ENCODE measurements around the gene SLC29A1. TPM values are rescaled to one million over a fixed set of nuclear protein-coding genes. Genes with fewer than 3 reads are reported as not detected.
A peak's percentile ranks its signal among the peaks of the same experiment; 100 is the strongest.

SLC29A1 gene
- total RNA-seq, 1 donor from 2014 or later: 221 TPM

- Mint-ChIP-seq H3K36me3 (ENCODE audit: low read depth) (peaks cover 25% of the 10 kb centered on the region), H3K4me3 (ENCODE audit: unreplicated experiment) (no peak overlapping the region), H3K9me3 (ENCODE audit: low read depth) (no peaks in the 10 kb centered on the region), H3K4me1 (ENCODE audit: low read depth) (peaks cover 74% of the 10 kb centered on the region), H3K27me3 (ENCODE audit: low read depth) (no peaks in the 10 kb centered on the region), H3K27ac (ENCODE audit: unreplicated experiment) (peak overlapping the region; percentile 96)
- no peak for TF ChIP-seq CTCF (IDR thresholded peaks at IDR 0.05)
- DNase-seq (ENCODE audit: low spot score): peak; percentile 69
Measured at GRCh38 chr6:44232676-44233566, 9.5 kb downstream of the SLC29A1 start.

GRCh38 chr6:44233567-44234100 lies 10.2 kb downstream of the SLC29A1 start:
- Mint-ChIP-seq H3K9me3 (ENCODE audit: low read depth) (no peaks in the 10 kb centered on the region), H3K36me3 (ENCODE audit: low read depth) (peaks cover 25% of the 10 kb centered on the region), H3K4me3 (ENCODE audit: unreplicated experiment) (no peak overlapping the region), H3K27ac (ENCODE audit: unreplicated experiment) (peak overlapping the region; percentile 96), H3K4me1 (ENCODE audit: low read depth) (peaks cover 74% of the 10 kb centered on the region), H3K27me3 (ENCODE audit: low read depth) (no peaks in the 10 kb centered on the region)
- no peak for TF ChIP-seq CTCF (IDR thresholded peaks at IDR 0.05)
- peak; percentile 68 for DNase-seq (ENCODE audit: low spot score)

GRCh38 chr6:44234101-44235025 lies 11.0 kb downstream of the SLC29A1 start:
- peak; percentile 78 for TF ChIP-seq CTCF (IDR thresholded peaks at IDR 0.05)
- H3K36me3 Mint-ChIP-seq (ENCODE audit: low read depth): peaks cover 22% of the 10 kb centered on the region
- H3K27me3 Mint-ChIP-seq (ENCODE audit: low read depth): no peaks in the 10 kb centered on the region
- DNase-seq (ENCODE audit: low spot score): peak; percentile 81
- peaks cover 69% of the 10 kb centered on the region for H3K4me1 Mint-ChIP-seq (ENCODE audit: low read depth)
- H3K27ac Mint-ChIP-seq (ENCODE audit: unreplicated experiment): peak overlapping the region; percentile 96
- no peaks in the 10 kb centered on the region for H3K9me3 Mint-ChIP-seq (ENCODE audit: low read depth)
- no peak overlapping the region for H3K4me3 Mint-ChIP-seq (ENCODE audit: unreplicated experiment)

GRCh38 chr6:44235269-44235668 lies 11.9 kb downstream of the SLC29A1 start:
- no peak overlapping the region for H3K4me3 Mint-ChIP-seq (ENCODE audit: unreplicated experiment)
- DNase-seq (ENCODE audit: low spot score): peak; percentile 12
- peaks cover 68% of the 10 kb centered on the region for H3K4me1 Mint-ChIP-seq (ENCODE audit: low read depth)

More at GRCh38 chr6:44235269-44235668, 11.9 kb downstream of the SLC29A1 start:
- TF ChIP-seq CTCF (IDR thresholded peaks at IDR 0.05): no peak
- peaks cover 20% of the 10 kb centered on the region for H3K36me3 Mint-ChIP-seq (ENCODE audit: low read depth)
- peak overlapping the region; percentile 96 for H3K27ac Mint-ChIP-seq (ENCODE audit: unreplicated experiment)
- no peaks in the 10 kb centered on the region for H3K9me3 Mint-ChIP-seq (ENCODE audit: low read depth)
- no peaks in the 10 kb centered on the region for H3K27me3 Mint-ChIP-seq (ENCODE audit: low read depth)
